Measurements from ENCODE around the gene ARMH2.

DNA sequence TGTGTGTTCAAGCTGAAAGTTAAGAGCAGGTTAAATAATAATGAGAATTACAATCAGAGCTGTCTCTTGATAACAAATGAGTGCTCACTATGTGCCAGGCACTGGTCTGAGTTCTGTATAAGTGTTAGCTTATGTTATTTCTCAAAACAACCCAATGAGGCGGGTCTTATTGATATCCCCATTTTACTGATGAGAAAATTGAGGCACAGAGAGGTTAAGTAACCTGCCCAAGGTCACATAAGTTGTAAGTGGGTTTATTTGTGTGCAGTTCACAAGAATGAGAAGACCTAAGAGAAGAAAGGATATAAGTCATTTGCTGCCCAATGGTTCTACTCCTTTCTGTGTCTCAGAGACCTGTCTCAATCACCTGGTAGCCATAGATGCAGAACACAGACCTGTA, 34.1 kb upstream of the ARMH2 start:
- TF ChIP-seq EZH2 (IDR thresholded peaks at IDR 0.05; ENCODE audit: insufficient read depth, poor library complexity, severe bottlenecking) = no peak
- TF ChIP-seq EZH2phosphoT487 (IDR thresholded peaks at IDR 0.05; ENCODE audit: insufficient read depth, low read depth) = no peak

Measured in GM23248 (cell line).